ENCODE results near the gene VANGL1. TPM values are rescaled to one million over a fixed set of nuclear protein-coding genes. Genes with fewer than 3 reads are reported as not detected.

VANGL1 gene
- total and polyA plus RNA-seq, 4 donors = 2.5 to 6.8 (median 3.5) TPM

DNA sequence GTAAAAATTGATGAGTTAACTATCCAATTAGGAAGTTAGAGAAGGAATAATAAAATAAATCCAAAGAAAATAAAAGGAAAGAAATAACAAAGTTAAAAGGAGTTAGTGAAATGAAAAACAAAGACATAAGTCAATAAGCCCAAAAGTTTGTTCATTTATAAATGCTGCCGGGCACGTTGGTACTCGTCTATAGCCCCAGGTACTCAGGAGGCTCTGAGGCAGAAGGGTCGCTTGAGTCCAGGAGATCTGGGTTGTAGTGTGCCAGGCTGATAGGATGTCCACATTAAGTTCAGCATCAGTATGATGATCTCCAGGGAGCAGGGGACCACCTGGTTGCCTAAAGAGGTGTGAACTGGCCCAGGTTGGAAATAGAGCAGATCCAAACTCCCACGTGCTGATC is 35.5 kb upstream of the VANGL1 start:
- no peak overlapping the region for H3K4me3 ChIP-seq (ENCODE audit: low read depth in 1 of 3, low read length in 3 of 3)
- H3K27me3 ChIP-seq (ENCODE audit: control insufficient read depth in 4 of 4, insufficient read depth in 4 of 4, low read length in 3 of 4) = no peaks in the 10 kb centered on the region
- no peak for DNase-seq (ENCODE audit: low spot score)
- WGBS = 74% methylated on average over 5 of the region's 5 CpGs
- H3K27ac ChIP-seq (ENCODE audit: low read depth in 1 of 2, low read length in 2 of 2) = no peak overlapping the region
- H3K4me1 ChIP-seq (ENCODE audit: control insufficient read depth in 4 of 4, insufficient read depth in 4 of 4, low read length in 3 of 4) = no peaks in the 10 kb centered on the region
- H3K9ac ChIP-seq (ENCODE audit: low read depth in 1 of 2, low read length in 2 of 2) = no peak overlapping the region
- H3K36me3 ChIP-seq (ENCODE audit: control insufficient read depth in 4 of 4, insufficient read depth in 3 of 4, low read depth in 1 of 4, low read length in 3 of 4) = no peaks in the 10 kb centered on the region
- no peaks in the 10 kb centered on the region for H3K9me3 ChIP-seq (ENCODE audit: control insufficient read depth in 4 of 4, low read length in 3 of 4)
- TF ChIP-seq HNF4G (IDR thresholded peaks at IDR 0.05) = no peak
- TF ChIP-seq EGR1 (IDR thresholded peaks at IDR 0.05; ENCODE audit: low read depth in 2 of 2) = no peak
- TF ChIP-seq FOXA1 (IDR thresholded peaks at IDR 0.05) = no peak
- no peak for TF ChIP-seq TAF1 (conservative IDR thresholded peaks at IDR 0.05)
- no peak for TF ChIP-seq NR2F2 (IDR thresholded peaks at IDR 0.05)
- no peak for TF ChIP-seq GABPA (IDR thresholded peaks at IDR 0.05 in 1 of 2, conservative IDR thresholded peaks at IDR 0.05 in 1 of 2)
- TF ChIP-seq, protein P1, sequence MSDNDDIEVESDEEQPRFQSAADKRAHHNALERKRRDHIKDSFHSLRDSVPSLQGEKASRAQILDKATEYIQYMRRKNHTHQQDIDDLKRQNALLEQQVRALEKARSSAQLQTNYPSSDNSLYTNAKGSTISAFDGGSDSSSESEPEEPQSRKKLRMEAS (IDR thresholded peaks at IDR 0.05) = no peak
- no peak for TF ChIP-seq HNF4A (conservative IDR thresholded peaks at IDR 0.05)
- TF ChIP-seq, protein P2, sequence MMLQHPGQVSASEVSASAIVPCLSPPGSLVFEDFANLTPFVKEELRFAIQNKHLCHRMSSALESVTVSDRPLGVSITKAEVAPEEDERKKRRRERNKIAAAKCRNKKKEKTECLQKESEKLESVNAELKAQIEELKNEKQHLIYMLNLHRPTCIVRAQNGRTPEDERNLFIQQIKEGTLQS (IDR thresholded peaks at IDR 0.05) = no peak
- no peak for TF ChIP-seq JUND (IDR thresholded peaks at IDR 0.05)
- no peak for TF ChIP-seq SP1 (IDR thresholded peaks at IDR 0.05)
- no peak for TF ChIP-seq FOXA2 (IDR thresholded peaks at IDR 0.05)
- TF ChIP-seq RXRA (IDR thresholded peaks at IDR 0.05) = no peak
- TF ChIP-seq YY1 (IDR thresholded peaks at IDR 0.05) = no peak
- TF ChIP-seq, protein P3, sequence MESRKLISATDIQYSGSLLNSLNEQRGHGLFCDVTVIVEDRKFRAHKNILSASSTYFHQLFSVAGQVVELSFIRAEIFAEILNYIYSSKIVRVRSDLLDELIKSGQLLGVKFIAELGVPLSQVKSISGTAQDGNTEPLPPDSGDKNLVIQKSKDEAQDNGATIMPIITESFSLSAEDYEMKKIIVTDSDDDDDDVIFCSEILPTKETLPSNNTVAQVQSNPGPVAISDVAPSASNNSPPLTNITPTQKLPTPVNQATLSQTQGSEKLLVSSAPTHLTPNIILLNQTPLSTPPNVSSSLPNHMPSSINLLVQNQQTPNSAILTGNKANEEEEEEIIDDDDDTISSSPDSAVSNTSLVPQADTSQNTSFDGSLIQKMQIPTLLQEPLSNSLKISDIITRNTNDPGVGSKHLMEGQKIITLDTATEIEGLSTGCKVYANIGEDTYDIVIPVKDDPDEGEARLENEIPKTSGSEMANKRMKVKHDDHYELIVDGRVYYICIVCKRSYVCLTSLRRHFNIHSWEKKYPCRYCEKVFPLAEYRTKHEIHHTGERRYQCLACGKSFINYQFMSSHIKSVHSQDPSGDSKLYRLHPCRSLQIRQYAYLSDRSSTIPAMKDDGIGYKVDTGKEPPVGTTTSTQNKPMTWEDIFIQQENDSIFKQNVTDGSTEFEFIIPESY (IDR thresholded peaks at IDR 0.05) = no peak
- TF ChIP-seq, protein P4, sequence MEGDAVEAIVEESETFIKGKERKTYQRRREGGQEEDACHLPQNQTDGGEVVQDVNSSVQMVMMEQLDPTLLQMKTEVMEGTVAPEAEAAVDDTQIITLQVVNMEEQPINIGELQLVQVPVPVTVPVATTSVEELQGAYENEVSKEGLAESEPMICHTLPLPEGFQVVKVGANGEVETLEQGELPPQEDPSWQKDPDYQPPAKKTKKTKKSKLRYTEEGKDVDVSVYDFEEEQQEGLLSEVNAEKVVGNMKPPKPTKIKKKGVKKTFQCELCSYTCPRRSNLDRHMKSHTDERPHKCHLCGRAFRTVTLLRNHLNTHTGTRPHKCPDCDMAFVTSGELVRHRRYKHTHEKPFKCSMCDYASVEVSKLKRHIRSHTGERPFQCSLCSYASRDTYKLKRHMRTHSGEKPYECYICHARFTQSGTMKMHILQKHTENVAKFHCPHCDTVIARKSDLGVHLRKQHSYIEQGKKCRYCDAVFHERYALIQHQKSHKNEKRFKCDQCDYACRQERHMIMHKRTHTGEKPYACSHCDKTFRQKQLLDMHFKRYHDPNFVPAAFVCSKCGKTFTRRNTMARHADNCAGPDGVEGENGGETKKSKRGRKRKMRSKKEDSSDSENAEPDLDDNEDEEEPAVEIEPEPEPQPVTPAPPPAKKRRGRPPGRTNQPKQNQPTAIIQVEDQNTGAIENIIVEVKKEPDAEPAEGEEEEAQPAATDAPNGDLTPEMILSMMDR (IDR thresholded peaks at IDR 0.05; ENCODE audit: low read depth, low read length, missing input control) = no peak
- no peak for TF ChIP-seq RAD21 (IDR thresholded peaks at IDR 0.05)

DNA sequence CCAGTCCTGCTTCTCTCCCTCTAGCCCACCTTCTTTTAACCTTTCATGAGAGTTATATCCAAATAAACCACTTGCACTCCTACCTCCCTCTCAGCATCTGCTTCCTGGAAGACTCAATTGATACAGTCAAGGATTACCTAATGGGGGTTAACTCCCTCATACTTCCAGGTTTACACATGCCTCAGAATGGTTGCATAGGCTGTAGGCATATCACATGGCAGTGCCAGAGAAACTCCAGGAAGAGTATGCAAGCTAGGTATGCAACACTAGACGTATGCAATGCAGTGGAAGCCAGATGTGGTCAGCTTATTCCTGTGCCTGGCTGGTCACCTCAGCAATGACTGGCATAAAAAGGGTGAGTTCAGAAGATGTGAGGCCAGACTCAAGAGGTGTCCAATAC is 32.7 kb upstream of the VANGL1 start:
- H3K4me3 ChIP-seq (ENCODE audit: low read depth in 1 of 3, low read length in 3 of 3) = no peak overlapping the region
- no peak overlapping the region for H3K9ac ChIP-seq (ENCODE audit: low read depth in 1 of 2, low read length in 2 of 2)
- no peaks in the 10 kb centered on the region for H3K9me3 ChIP-seq (ENCODE audit: control insufficient read depth in 4 of 4, low read length in 3 of 4)
- no peaks in the 10 kb centered on the region for H3K27me3 ChIP-seq (ENCODE audit: control insufficient read depth in 4 of 4, insufficient read depth in 4 of 4, low read length in 3 of 4)
- no peak overlapping the region for H3K27ac ChIP-seq (ENCODE audit: low read depth in 1 of 2, low read length in 2 of 2)
- no peaks in the 10 kb centered on the region for H3K4me1 ChIP-seq (ENCODE audit: control insufficient read depth in 4 of 4, insufficient read depth in 4 of 4, low read length in 3 of 4)
- DNase-seq (ENCODE audit: low spot score) = no peak
- WGBS = 86% methylated on average over 1 of the region's 1 CpG
- H3K36me3 ChIP-seq (ENCODE audit: control insufficient read depth in 4 of 4, insufficient read depth in 3 of 4, low read depth in 1 of 4, low read length in 3 of 4) = no peaks in the 10 kb centered on the region
- TF ChIP-seq RAD21 (IDR thresholded peaks at IDR 0.05) = no peak
- TF ChIP-seq HNF4G (IDR thresholded peaks at IDR 0.05) = no peak
- no peak for TF ChIP-seq TAF1 (conservative IDR thresholded peaks at IDR 0.05)
- TF ChIP-seq, protein P4 (IDR thresholded peaks at IDR 0.05; ENCODE audit: low read depth, low read length, missing input control) = no peak
- TF ChIP-seq HNF4A (conservative IDR thresholded peaks at IDR 0.05) = no peak
- no peak for TF ChIP-seq JUND (IDR thresholded peaks at IDR 0.05)
- no peak for TF ChIP-seq EGR1 (IDR thresholded peaks at IDR 0.05; ENCODE audit: low read depth in 2 of 2)
- TF ChIP-seq NR2F2 (IDR thresholded peaks at IDR 0.05) = no peak
- TF ChIP-seq, protein P2 (IDR thresholded peaks at IDR 0.05) = no peak
- no peak for TF ChIP-seq YY1 (IDR thresholded peaks at IDR 0.05)
- TF ChIP-seq FOXA1 (IDR thresholded peaks at IDR 0.05) = no peak
- TF ChIP-seq, protein P5, sequence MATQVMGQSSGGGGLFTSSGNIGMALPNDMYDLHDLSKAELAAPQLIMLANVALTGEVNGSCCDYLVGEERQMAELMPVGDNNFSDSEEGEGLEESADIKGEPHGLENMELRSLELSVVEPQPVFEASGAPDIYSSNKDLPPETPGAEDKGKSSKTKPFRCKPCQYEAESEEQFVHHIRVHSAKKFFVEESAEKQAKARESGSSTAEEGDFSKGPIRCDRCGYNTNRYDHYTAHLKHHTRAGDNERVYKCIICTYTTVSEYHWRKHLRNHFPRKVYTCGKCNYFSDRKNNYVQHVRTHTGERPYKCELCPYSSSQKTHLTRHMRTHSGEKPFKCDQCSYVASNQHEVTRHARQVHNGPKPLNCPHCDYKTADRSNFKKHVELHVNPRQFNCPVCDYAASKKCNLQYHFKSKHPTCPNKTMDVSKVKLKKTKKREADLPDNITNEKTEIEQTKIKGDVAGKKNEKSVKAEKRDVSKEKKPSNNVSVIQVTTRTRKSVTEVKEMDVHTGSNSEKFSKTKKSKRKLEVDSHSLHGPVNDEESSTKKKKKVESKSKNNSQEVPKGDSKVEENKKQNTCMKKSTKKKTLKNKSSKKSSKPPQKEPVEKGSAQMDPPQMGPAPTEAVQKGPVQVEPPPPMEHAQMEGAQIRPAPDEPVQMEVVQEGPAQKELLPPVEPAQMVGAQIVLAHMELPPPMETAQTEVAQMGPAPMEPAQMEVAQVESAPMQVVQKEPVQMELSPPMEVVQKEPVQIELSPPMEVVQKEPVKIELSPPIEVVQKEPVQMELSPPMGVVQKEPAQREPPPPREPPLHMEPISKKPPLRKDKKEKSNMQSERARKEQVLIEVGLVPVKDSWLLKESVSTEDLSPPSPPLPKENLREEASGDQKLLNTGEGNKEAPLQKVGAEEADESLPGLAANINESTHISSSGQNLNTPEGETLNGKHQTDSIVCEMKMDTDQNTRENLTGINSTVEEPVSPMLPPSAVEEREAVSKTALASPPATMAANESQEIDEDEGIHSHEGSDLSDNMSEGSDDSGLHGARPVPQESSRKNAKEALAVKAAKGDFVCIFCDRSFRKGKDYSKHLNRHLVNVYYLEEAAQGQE (IDR thresholded peaks at IDR 0.05) = no peak
- TF ChIP-seq, protein P3 (IDR thresholded peaks at IDR 0.05) = no peak
- no peak for TF ChIP-seq FOXA2 (IDR thresholded peaks at IDR 0.05)
- TF ChIP-seq GABPA (IDR thresholded peaks at IDR 0.05 in 1 of 2, conservative IDR thresholded peaks at IDR 0.05 in 1 of 2) = no peak
- TF ChIP-seq, protein P1 (IDR thresholded peaks at IDR 0.05) = no peak

All from liver (tissue), 9 donors.